ENCODE data around the gene RAB7A. TPM values are rescaled to one million over a fixed set of nuclear protein-coding genes. Genes with fewer than 3 reads are reported as not detected.

The RAB7A gene
- total RNA-seq, 1 experiment from 2014 or later, result 233 TPM

DNA sequence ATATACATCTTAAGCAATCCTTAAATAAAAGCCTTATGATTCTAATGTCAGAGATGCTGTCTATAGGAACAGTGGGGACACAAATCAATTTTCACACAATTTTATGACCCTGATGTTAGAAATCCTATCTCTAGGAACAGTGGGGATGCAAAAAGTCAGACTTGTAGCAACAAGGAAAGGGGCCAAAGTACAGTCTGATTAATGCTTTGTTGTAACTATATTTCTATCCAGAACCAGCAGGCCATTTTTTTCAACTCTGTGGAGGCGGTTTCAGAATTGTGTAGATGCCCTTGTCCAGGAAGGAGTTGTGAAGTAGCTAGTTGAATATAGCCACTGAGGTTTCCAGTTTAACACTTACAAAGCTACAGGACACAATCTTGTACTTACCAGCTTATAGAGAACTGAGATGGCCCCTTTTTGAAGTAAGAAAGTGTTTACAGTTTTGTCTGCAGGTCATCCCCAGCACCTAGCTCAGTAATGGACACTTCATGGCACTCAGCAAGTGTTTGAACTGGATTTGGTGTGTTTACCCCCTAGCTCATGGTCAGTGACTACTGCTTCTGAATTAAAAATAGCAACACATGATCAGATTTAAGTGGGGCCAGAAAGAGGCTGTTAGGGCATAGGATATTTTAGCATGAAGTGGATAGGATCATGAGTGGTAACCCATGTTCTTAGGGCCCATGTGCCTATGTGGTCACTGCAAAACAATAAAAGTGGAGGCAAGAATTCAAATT is 54.3 kb downstream of the RAB7A start:
- no TSS peak for BruUV-seq (replicated peaks)
- Histone ChIP-seq H3K9ac (ENCODE audit: low read length) (no peak overlapping the region), H3K4me3 (replicated peaks in 1 of 2; ENCODE audit: low read depth in 1 of 2, low read length in 2 of 2) (no peak overlapping the region), H3K9me2 (ENCODE audit: insufficient read depth) (no peaks in the 10 kb centered on the region), H3K9me3 (ENCODE audit: control insufficient read depth in 1 of 2, insufficient read depth in 1 of 2, low read depth in 1 of 2, low read length in 2 of 2) (no peaks in the 10 kb centered on the region), H3K79me2 (ENCODE audit: insufficient read depth, low read length) (peaks cover 97% of the 10 kb centered on the region), H3K27me3 (ENCODE audit: insufficient read depth, low read length) (no peaks in the 10 kb centered on the region), H3K36me3 (ENCODE audit: control insufficient read depth in 1 of 2, insufficient read depth in 2 of 2, low read length in 2 of 2) (no peaks in the 10 kb centered on the region), H3K27ac (ENCODE audit: low read depth, low read length) (no peak overlapping the region), H4K20me1 (ENCODE audit: insufficient read depth) (peaks cover 5% of the 10 kb centered on the region; the same call in 1 of the 2 replicates), H3K4me1 (ENCODE audit: control insufficient read depth in 1 of 2, insufficient read depth in 2 of 2, low read length in 2 of 2) (no peaks in the 10 kb centered on the region; a peak in 1 of 4 replicates), H3K4me2 (ENCODE audit: low read length) (no peak overlapping the region), H2AFZ (ENCODE audit: low read depth, low read length, poor library complexity, severe bottlenecking) (no peak overlapping the region)
- no peak for ATAC-seq
- TF ChIP-seq ZFX (IDR thresholded peaks at IDR 0.05) (no peak), FOSL1 (IDR thresholded peaks at IDR 0.05; ENCODE audit: low read depth) (no peak), SIN3A (IDR thresholded peaks at IDR 0.05; ENCODE audit: low read depth) (no peak), JUND (IDR thresholded peaks at IDR 0.05) (no peak), EZH2 (IDR thresholded peaks at IDR 0.05) (no peak), ATF3 (IDR thresholded peaks at IDR 0.05) (no peak), POLR2A (IDR thresholded peaks at IDR 0.05; ENCODE audit: borderline replicate concordance, extremely low read depth, insufficient read depth, insufficient read length) (no peak), RAD21 (IDR thresholded peaks at IDR 0.05; ENCODE audit: low read depth) (no peak), YY1 (IDR thresholded peaks at IDR 0.05; ENCODE audit: extremely low read depth, insufficient replicate concordance, low read depth, low read length) (no peak)
- TF ChIP-seq, protein P1, sequence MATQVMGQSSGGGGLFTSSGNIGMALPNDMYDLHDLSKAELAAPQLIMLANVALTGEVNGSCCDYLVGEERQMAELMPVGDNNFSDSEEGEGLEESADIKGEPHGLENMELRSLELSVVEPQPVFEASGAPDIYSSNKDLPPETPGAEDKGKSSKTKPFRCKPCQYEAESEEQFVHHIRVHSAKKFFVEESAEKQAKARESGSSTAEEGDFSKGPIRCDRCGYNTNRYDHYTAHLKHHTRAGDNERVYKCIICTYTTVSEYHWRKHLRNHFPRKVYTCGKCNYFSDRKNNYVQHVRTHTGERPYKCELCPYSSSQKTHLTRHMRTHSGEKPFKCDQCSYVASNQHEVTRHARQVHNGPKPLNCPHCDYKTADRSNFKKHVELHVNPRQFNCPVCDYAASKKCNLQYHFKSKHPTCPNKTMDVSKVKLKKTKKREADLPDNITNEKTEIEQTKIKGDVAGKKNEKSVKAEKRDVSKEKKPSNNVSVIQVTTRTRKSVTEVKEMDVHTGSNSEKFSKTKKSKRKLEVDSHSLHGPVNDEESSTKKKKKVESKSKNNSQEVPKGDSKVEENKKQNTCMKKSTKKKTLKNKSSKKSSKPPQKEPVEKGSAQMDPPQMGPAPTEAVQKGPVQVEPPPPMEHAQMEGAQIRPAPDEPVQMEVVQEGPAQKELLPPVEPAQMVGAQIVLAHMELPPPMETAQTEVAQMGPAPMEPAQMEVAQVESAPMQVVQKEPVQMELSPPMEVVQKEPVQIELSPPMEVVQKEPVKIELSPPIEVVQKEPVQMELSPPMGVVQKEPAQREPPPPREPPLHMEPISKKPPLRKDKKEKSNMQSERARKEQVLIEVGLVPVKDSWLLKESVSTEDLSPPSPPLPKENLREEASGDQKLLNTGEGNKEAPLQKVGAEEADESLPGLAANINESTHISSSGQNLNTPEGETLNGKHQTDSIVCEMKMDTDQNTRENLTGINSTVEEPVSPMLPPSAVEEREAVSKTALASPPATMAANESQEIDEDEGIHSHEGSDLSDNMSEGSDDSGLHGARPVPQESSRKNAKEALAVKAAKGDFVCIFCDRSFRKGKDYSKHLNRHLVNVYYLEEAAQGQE (IDR thresholded peaks at IDR 0.05; ENCODE audit: low read depth), result no peak
- RAD21 ChIA-PET (ENCODE audit: low non-redundant PET in 1 of 2, low total read pairs in 2 of 2, uncharacterized antibody in 2 of 2, unreplicated experiment in 2 of 2), result no interaction called here
- intact Hi-C loops (cut with micrococcal nuclease), result no loop called here
- POLR2A ChIA-PET, result no interaction called here
- DNase-seq (ENCODE audit: low read depth, low spot score), result no peak
- CTCF ChIA-PET, result interaction anchor here (1.2 kb wide), 1 partner anchor 100 kb away, joined by 3 read pairs; no protein-coding TSS in a partner anchor

All from HCT116 (cell line).